ENCODE data around the gene RAB31.
"Not testable (repeated sequence)": the region's sequence is repeated elsewhere in the genome, so short reads cannot be mapped to it uniquely, and the experiment has no call there.

Gene RAB31

DNA sequence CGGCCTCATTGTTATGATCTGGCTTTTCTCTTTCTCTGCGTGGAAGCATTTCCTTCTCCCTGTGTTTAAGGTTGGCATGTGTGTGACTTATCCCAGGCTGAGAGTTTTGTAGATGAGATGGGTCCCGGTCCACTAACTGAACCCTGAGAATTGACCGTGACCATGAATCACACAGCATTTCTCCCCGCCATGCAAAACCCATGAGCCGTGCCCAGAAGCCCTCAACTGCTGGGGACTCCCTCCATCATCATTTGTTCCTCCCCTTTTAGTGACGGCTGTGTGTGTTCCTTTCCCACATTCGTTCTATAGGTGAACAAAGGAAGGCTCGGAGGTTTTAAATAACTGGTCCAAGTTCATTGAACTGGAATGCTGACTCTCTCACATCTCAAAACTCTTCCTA is 147.6 kb downstream of the RAB31 start:
- H3K36me3 ChIP-seq (replicated peaks), result peaks cover 4% of the 10 kb centered on the region

DNA sequence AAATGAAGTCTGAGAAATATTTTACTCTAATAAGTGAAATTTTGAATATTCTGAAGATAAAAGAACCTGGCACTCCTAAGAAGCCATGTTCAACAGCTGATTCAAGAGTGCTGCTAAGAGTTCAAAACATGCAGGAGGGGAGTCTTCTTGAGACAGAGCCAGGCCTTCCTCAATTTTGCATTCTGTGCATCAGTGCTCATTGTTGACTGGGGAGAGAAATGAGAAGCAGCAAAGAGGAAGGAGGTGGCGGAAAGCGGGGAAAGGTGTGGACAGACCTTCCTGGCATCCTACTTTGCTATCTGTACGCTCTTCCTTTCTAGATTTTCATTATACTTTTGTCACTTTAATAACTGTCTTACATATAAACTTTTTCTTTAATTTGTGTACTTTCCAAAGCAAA is 148.0 kb downstream of the RAB31 start:
- no peak for DNase-seq
- Histone ChIP-seq H3K27me3 (replicated peaks) (no peaks in the 10 kb centered on the region), H3K36me3 (replicated peaks) (peaks cover 5% of the 10 kb centered on the region), H3K27ac (no peak overlapping the region), H3K4me3 (ENCODE audit: low read depth, low read length) (no peak overlapping the region)
- in situ Hi-C loops (cut with HindIII; ENCODE audit: low pct_ligation_motif_present, low sequenced_read_pairs), result no loop called here
- TF ChIP-seq CTCF (IDR thresholded peaks at IDR 0.05; ENCODE audit: low read depth, low read length, missing control alignments), result no peak

More for the DNA sequence above, 147.6 kb downstream of the RAB31 start:
- no peak overlapping the region for H3K4me3 ChIP-seq (ENCODE audit: low read depth, low read length)
- no peak overlapping the region for H3K27ac ChIP-seq
- no peak for DNase-seq
- no peak for TF ChIP-seq CTCF (IDR thresholded peaks at IDR 0.05; ENCODE audit: low read depth, low read length, missing control alignments)
- H3K27me3 ChIP-seq (replicated peaks), result no peaks in the 10 kb centered on the region
- in situ Hi-C loops (cut with HindIII; ENCODE audit: low pct_ligation_motif_present, low sequenced_read_pairs), result no loop called here

DNA sequence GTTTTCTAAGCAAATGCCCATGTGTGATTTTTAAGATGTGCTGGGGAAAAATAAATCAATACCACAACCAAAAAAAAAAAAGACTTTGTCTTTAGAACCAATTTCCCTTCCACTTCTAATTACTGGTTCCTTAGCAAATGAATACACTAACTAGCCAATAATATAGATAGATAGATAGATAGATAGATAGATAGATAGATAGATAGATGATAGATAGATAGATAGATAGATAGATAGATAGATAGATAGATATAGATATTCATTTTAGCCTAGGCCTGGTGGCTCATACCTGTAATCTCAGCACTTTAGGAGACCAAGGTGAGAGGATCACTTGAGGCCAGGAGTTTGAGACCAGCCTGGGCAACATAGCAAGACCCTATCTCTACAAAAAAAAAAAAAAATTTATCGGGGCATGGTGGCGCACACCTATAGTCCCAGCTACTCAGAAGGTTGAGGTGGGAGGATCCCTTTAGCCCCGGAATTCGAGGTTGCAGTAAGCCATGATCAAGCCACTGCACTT is 149.4 kb downstream of the RAB31 start:
- in situ Hi-C loops (cut with HindIII; ENCODE audit: low pct_ligation_motif_present, low sequenced_read_pairs); DNase-seq; H3K27ac ChIP-seq; H3K27me3 ChIP-seq (replicated peaks); H3K36me3 ChIP-seq (replicated peaks); H3K4me3 ChIP-seq (ENCODE audit: low read depth, low read length): not testable (repeated sequence)

- in situ Hi-C loops (cut with HindIII; ENCODE audit: low pct_ligation_motif_present, low sequenced_read_pairs), result no loop called here
- H3K27me3 ChIP-seq (replicated peaks), result no peaks in the 10 kb centered on the region
- no peak for DNase-seq
- TF ChIP-seq CTCF (IDR thresholded peaks at IDR 0.05; ENCODE audit: low read depth, low read length, missing control alignments), result no peak
- H3K27ac ChIP-seq, result no peak overlapping the region
- peaks cover 16% of the 10 kb centered on the region for H3K36me3 ChIP-seq (replicated peaks)
- no peak overlapping the region for H3K4me3 ChIP-seq (ENCODE audit: low read depth, low read length)
Observed at GRCh38 chr18:9858642-9859041, 150.5 kb downstream of the RAB31 start.

- Histone ChIP-seq H3K27me3 (replicated peaks) (no peaks in the 10 kb centered on the region), H3K4me3 (ENCODE audit: low read depth, low read length) (no peak overlapping the region), H3K27ac (no peak overlapping the region), H3K36me3 (replicated peaks) (peaks cover 19% of the 10 kb centered on the region)
- in situ Hi-C loops (cut with HindIII; ENCODE audit: low pct_ligation_motif_present, low sequenced_read_pairs), result no loop called here
- no peak for TF ChIP-seq CTCF (IDR thresholded peaks at IDR 0.05; ENCODE audit: low read depth, low read length, missing control alignments)
- DNase-seq, result no peak
Observed at GRCh38 chr18:9859232-9859631, 151.1 kb downstream of the RAB31 start.

GRCh38 chr18:9860682-9861081 is 152.6 kb downstream of the RAB31 start:
- no peak for TF ChIP-seq CTCF (IDR thresholded peaks at IDR 0.05; ENCODE audit: low read depth, low read length, missing control alignments)
- H3K27ac ChIP-seq, result no peak overlapping the region
- no peak overlapping the region for H3K4me3 ChIP-seq (ENCODE audit: low read depth, low read length)
- in situ Hi-C loops (cut with HindIII; ENCODE audit: low pct_ligation_motif_present, low sequenced_read_pairs), result no loop called here
- H3K36me3 ChIP-seq (replicated peaks), result peaks cover 22% of the 10 kb centered on the region
- no peaks in the 10 kb centered on the region for H3K27me3 ChIP-seq (replicated peaks)
- DNase-seq, result no peak
